H1 (cell line): Measurements from ENCODE around the gene CAMK2D. TPM values are rescaled to one million over a fixed set of nuclear protein-coding genes. Genes with fewer than 3 reads are reported as not detected.
A peak's percentile ranks its signal among the peaks of the same experiment; 100 is the strongest.

ENCODE experiments used
- CTCF ChIA-PET: fragments of 300-600 bp; sonication (Branson Sonifier 250); formaldehyde crosslinking; loops from one replicate; lab custom pipeline; 2021; ENCODE audit not compliant: partially characterized antibody; lab: Charles Lee
- POLR2A ChIA-PET: fragments of 300-600 bp; sonication (Branson Sonifier 250); formaldehyde crosslinking; loops from one replicate; lab custom pipeline; 2021; ENCODE audit warnings: inconsistent platforms; ENCODE audit not compliant: partially characterized antibody; lab: Charles Lee
- DNase-seq, 2 experiments: peaks; one replicate each; pipeline versions ENCODE4 v3.0.0 to v3.0.0-alpha.2; 2010 to 2022; ENCODE audit warnings: low spot score in 2 of 2, low read depth in 1 of 2, mixed read lengths in 1 of 2
- FAIRE-seq: peaks from 2 replicates; lab custom pipeline; 2011; peaks lifted over from hg19 to GRCh38; lab: Jason Lieb, UNC
- H2AFZ ChIP-seq: 2 replicates; pipeline ENCODE4 v1.8.1; 2012; ENCODE audit warnings: low read length, inconsistent platforms
- H2AK5ac ChIP-seq: 2 replicates; pipeline ENCODE4 v1.6.1; 2013; ENCODE audit warnings: low read depth, low read length
- H2BK120ac ChIP-seq: replicated peaks from 2 replicates; pipeline ENCODE3; 2013; ENCODE audit warnings: low read depth, low read length, inconsistent platforms
- H2BK12ac ChIP-seq: 2 replicates; pipeline ENCODE4 v1.6.1; 2013; ENCODE audit warnings: low read depth, low read length
- H2BK15ac ChIP-seq: 2 replicates; pipeline ENCODE4 v1.6.1; 2013; ENCODE audit warnings: low read length
- H2BK20ac ChIP-seq: 2 replicates; pipeline ENCODE4 v1.6.1; 2013; ENCODE audit warnings: low read length
- H2BK5ac ChIP-seq: 2 replicates; pipeline ENCODE4 v1.6.1; 2013; ENCODE audit warnings: low read depth, low read length
- H3K14ac ChIP-seq: 2 replicates; pipeline ENCODE4 v1.6.1; 2013; ENCODE audit warnings: inconsistent platforms; ENCODE audit not compliant: insufficient read length
- H3K18ac ChIP-seq: 2 replicates; pipeline ENCODE4 v1.6.1; 2013; ENCODE audit warnings: low read length; ENCODE audit errors: extremely low read depth
- H3K23ac ChIP-seq: 2 replicates; pipeline ENCODE4 v1.6.1; 2013; ENCODE audit warnings: inconsistent platforms; ENCODE audit not compliant: insufficient read length
- H3K23me2 ChIP-seq: 2 replicates; pipeline ENCODE4 v1.6.1; 2013; ENCODE audit warnings: low read depth, low read length
- H3K27ac ChIP-seq: 2 replicates; pipeline ENCODE4 v1.6.1; 2011; ENCODE audit warnings: low read depth, low read length, inconsistent platforms
- H3K27me3 ChIP-seq, 4 experiments: replicated peaks in 1 of 4; 1 replicate in 1 of 4; 2 replicates in 3 of 4; pipeline versions ENCODE4 v1.6.1 to v1.8.1; 2011 to 2013; ENCODE audit warnings: low read length in 3 of 4, mild to moderate bottlenecking in 3 of 4, inconsistent platforms in 2 of 4, mixed read lengths in 2 of 4, moderate library complexity in 1 of 4; ENCODE audit not compliant: control insufficient read depth in 3 of 4, insufficient read depth in 3 of 4; ENCODE audit errors: extremely low read depth in 1 of 4
- H3K36me3 ChIP-seq, 4 experiments: 2 replicates each; pipeline versions ENCODE4 v1.6.1 to v1.8.1; 2011 to 2013; ENCODE audit warnings: mild to moderate bottlenecking in 4 of 4, low read length in 3 of 4, moderate library complexity in 2 of 4, control low read depth in 1 of 4, inconsistent platforms in 1 of 4; ENCODE audit not compliant: insufficient read depth in 4 of 4, control insufficient read depth in 2 of 4
- H3K4ac ChIP-seq: replicated peaks from 2 replicates; pipeline ENCODE3; 2013; ENCODE audit warnings: low read length, low read depth, mixed read lengths, inconsistent platforms; ENCODE audit not compliant: insufficient read length
- H3K4me1 ChIP-seq, 4 experiments: replicated peaks in 1 of 4; 1 replicate in 1 of 4; 2 replicates in 3 of 4; pipeline versions ENCODE4 v1.6.1 to v1.8.1; 2011 to 2013; ENCODE audit warnings: low read length in 3 of 4, inconsistent platforms in 2 of 4, mixed read lengths in 1 of 4; ENCODE audit not compliant: insufficient read depth in 4 of 4, control insufficient read depth in 3 of 4
- H3K4me2 ChIP-seq, 2 experiments: 2 replicates each; pipeline versions ENCODE4 v1.6.1 to v1.8.1; 2011 to 2013; ENCODE audit warnings: low read depth in 2 of 2, low read length in 2 of 2, control low read depth in 1 of 2, inconsistent platforms in 1 of 2, mild to moderate bottlenecking in 1 of 2; ENCODE audit not compliant: insufficient read depth in 1 of 2
- H3K4me3 ChIP-seq, 4 experiments: fragments of 200-600, 300-600 bp in 1 of 4; sonication (generic), shearing (Covaris generic), sonication (Bioruptor Twin) in 1 of 4; 2 replicates each; pipeline versions ENCODE4 v1.5.1 to v1.8.1; 2011 to 2016; ENCODE audit warnings: low read length in 4 of 4, low read depth in 3 of 4, control low read depth in 2 of 4, inconsistent platforms in 2 of 4, mild to moderate bottlenecking in 2 of 4, mixed read lengths in 1 of 4, moderate library complexity in 1 of 4; ENCODE audit not compliant: insufficient read depth in 2 of 4; ENCODE audit errors: extremely low read depth in 1 of 4
- H3K56ac ChIP-seq: replicated peaks from 2 replicates; pipeline ENCODE3; 2013; ENCODE audit warnings: low read depth, mild to moderate bottlenecking, mixed read lengths, low read length, inconsistent platforms; ENCODE audit not compliant: insufficient read length
- H3K79me1 ChIP-seq: 2 replicates; pipeline ENCODE4 v1.6.1; 2013; ENCODE audit warnings: low read depth, low read length, control low read depth
- H3K79me2 ChIP-seq, 2 experiments: 2 replicates each; pipeline versions ENCODE4 v1.6.1 to v1.8.1; 2012 to 2013; ENCODE audit warnings: low read length in 2 of 2, mild to moderate bottlenecking in 2 of 2, inconsistent platforms in 1 of 2; ENCODE audit not compliant: insufficient read depth in 2 of 2, control insufficient read depth in 1 of 2
- H3K9ac ChIP-seq, 4 experiments: replicated peaks in 1 of 4; 1 replicate in 1 of 4; 2 replicates in 3 of 4; pipeline versions ENCODE4 v1.6.1 to v1.8.1; 2011 to 2013; ENCODE audit warnings: low read depth in 3 of 4, low read length in 3 of 4, control low read depth in 2 of 4, mild to moderate bottlenecking in 2 of 4, moderate library complexity in 2 of 4, inconsistent platforms in 1 of 4; ENCODE audit errors: extremely low read depth in 1 of 4
- H3K9me3 ChIP-seq, 2 experiments: 2 replicates each; pipeline versions ENCODE4 v1.6.1 to v1.8.1; 2012 to 2013; ENCODE audit warnings: mild to moderate bottlenecking in 2 of 2, moderate library complexity in 2 of 2, control low read depth in 1 of 2, inconsistent platforms in 1 of 2, low read depth in 1 of 2, low read length in 1 of 2, mixed read lengths in 1 of 2; ENCODE audit not compliant: insufficient read depth in 2 of 2
- H4K20me1 ChIP-seq, 2 experiments: replicated peaks in 1 of 2; 2 replicates each; pipeline versions ENCODE3 to v1.8.1; 2011 to 2013; ENCODE audit warnings: inconsistent platforms in 2 of 2, low read length in 2 of 2, mild to moderate bottlenecking in 1 of 2; ENCODE audit not compliant: insufficient read depth in 2 of 2, control insufficient read depth in 1 of 2
- H4K5ac ChIP-seq: 2 replicates; pipeline ENCODE4 v1.6.1; 2013; ENCODE audit warnings: low read length, low read depth, mixed read lengths, inconsistent platforms; ENCODE audit not compliant: insufficient read length
- H4K8ac ChIP-seq: 2 replicates; pipeline ENCODE4 v1.8.0; 2013; ENCODE audit warnings: mild to moderate bottlenecking, moderate library complexity, low read length, inconsistent platforms; ENCODE audit not compliant: insufficient read depth; ENCODE audit errors: extremely low read depth
- H4K91ac ChIP-seq: replicated peaks from 2 replicates; pipeline ENCODE3; 2013; ENCODE audit warnings: low read length, mixed read lengths, inconsistent platforms; ENCODE audit not compliant: insufficient read length
- ATF3 ChIP-seq: IDR thresholded peaks from 2 replicates; pipeline ENCODE4 v1.6.1; 2011; ENCODE audit warnings: low read depth, mild to moderate bottlenecking, low read length; ENCODE audit not compliant: insufficient read depth
- CTBP2 ChIP-seq: IDR thresholded peaks from 2 replicates; pipeline ENCODE4 v1.7.0; 2011; ENCODE audit warnings: borderline replicate concordance, mild to moderate bottlenecking, moderate library complexity, mixed read lengths, low read length; ENCODE audit not compliant: insufficient read depth, insufficient read length
- CTCF ChIP-seq, 3 experiments: IDR thresholded peaks; 1 replicate in 2 of 3; 2 replicates in 1 of 3; pipeline versions ENCODE4 v1.5.1 to v1.6.1; 2011; ENCODE audit warnings: low read length in 3 of 3, mild to moderate bottlenecking in 3 of 3, inconsistent platforms in 2 of 3, low read depth in 1 of 3, moderate library complexity in 1 of 3; ENCODE audit not compliant: insufficient read depth in 1 of 3; ENCODE audit errors: control extremely low read depth in 1 of 3
- EZH2 ChIP-seq: fragments of 200-600 bp; sonication (generic); IDR thresholded peaks from 2 replicates; pipeline ENCODE4 v1.7.1; 2012; ENCODE audit warnings: low read depth, mild to moderate bottlenecking, moderate library complexity, low read length, inconsistent platforms; ENCODE audit not compliant: severe bottlenecking
- RBBP5 ChIP-seq: IDR thresholded peaks from 2 replicates; pipeline ENCODE4 v1.7.1; 2012; ENCODE audit warnings: low read depth, mild to moderate bottlenecking, inconsistent platforms, low read length, moderate library complexity, borderline replicate concordance
- SAP30 ChIP-seq: fragments of 300-600 bp; sonication (generic); IDR thresholded peaks from 2 replicates; pipeline ENCODE4 v1.7.1; 2012; ENCODE audit warnings: low read length, moderate library complexity, mild to moderate bottlenecking, inconsistent platforms; ENCODE audit not compliant: insufficient read depth, insufficient replicate concordance
- SP1 ChIP-seq: IDR thresholded peaks from 2 replicates; pipeline ENCODE4 v1.6.1; 2011; ENCODE audit warnings: low read depth, low read length
- SP4 ChIP-seq: IDR thresholded peaks from 2 replicates; pipeline ENCODE4 v1.6.1; 2012; ENCODE audit warnings: low read length, inconsistent platforms
- SRF ChIP-seq: IDR thresholded peaks from 2 replicates; pipeline ENCODE4 v1.6.1; 2011; ENCODE audit warnings: mild to moderate bottlenecking, low read depth, low read length, moderate library complexity
- TCF12 ChIP-seq: IDR thresholded peaks from 2 replicates; pipeline ENCODE4 v1.6.1; 2011; ENCODE audit warnings: low read depth, mild to moderate bottlenecking, low read length
- WGBS, 2 experiments: shearing (Covaris generic) in 1 of 2; methylation state at CpG; one replicate each; pipeline versions ENCODE4 v1.1.6 to v1.1.7; 2013 to 2015; ENCODE audit warnings: low lambda C conversion rate in 2 of 2, mixed read lengths in 2 of 2, inconsistent platforms in 1 of 2, low coverage in 1 of 2, missing lambda C conversion rate in 1 of 2; ENCODE audit not compliant: insufficient replicate concordance in 2 of 2, insufficient coverage in 1 of 2, insufficient read length in 1 of 2; ENCODE audit errors: extremely low coverage in 1 of 2, missing lambda C conversion rate in 1 of 2; 5-methylcytosine and 5-hydroxymethylcytosine counted together
- polyA plus RNA-seq, 7 experiments: library from polyadenylated mRNA; depleted of rRNA in 3 of 7; stranded (reverse) in 5 of 7; unstranded in 2 of 7; fragments of >200 nt in 5 of 7; fragments of 200-250 nt in 2 of 7; gene quantifications; 1 replicate in 5 of 7; 2 replicates in 1 of 7; 4 replicates in 1 of 7; pipeline versions ENCODE4 v1.2.1 to v1.2.3, GENCODE V29; 2011 to 2013; ENCODE audit warnings: missing spikeins in 2 of 7, mixed read lengths in 2 of 7
- total RNA-seq: library from RNA; stranded (reverse); fragmentation: NEBNext Ultra II Directional; extraction: Animal tissue kit (Norgen Biotek cat#: 25700); gene quantifications from 2 replicates; pipeline ENCODE4 v1.2.1, GENCODE V29; 2021

The CAMK2D gene
- total and polyA plus RNA-seq, 2 of the 8 experiments (the other 6 are each of a cell fraction or from before 2014, with no cell fraction given): 3.2 to 7.0 TPM

GRCh38 chr4:113452152-113452551, 309.4 kb downstream of the CAMK2D start:
- 0 out of 2 replicates have a peak overlapping the region, but pooled peaks have one; percentile 55 for H2AK5ac ChIP-seq
- ChIA-PET CTCF (interaction anchor here (0.6 kb wide), 1 partner anchor 872 kb away, joined by 3 read pairs; no protein-coding TSS in a partner anchor), POLR2A (no interaction called here)
- no peaks in the 10 kb centered on the region for H3K79me2 ChIP-seq
- FAIRE-seq (no peak), DNase-seq (no peak)
- peak overlapping the region; percentile 85 for H4K5ac ChIP-seq
- no peaks in the 10 kb centered on the region for H3K27me3 ChIP-seq
- H2BK15ac ChIP-seq: no peak overlapping the region
- H3K23me2 ChIP-seq: no peaks in the 10 kb centered on the region
- no peak overlapping the region for H3K4ac ChIP-seq
- no peaks in the 10 kb centered on the region for H4K20me1 ChIP-seq
- H2BK12ac ChIP-seq: no peak overlapping the region; the same call in 1 of the 2 replicates
- H4K91ac ChIP-seq: no peak overlapping the region
- no peaks in the 10 kb centered on the region for H3K9me3 ChIP-seq
- H2BK120ac ChIP-seq: peak overlapping the region; percentile 45
- H2BK5ac ChIP-seq: no peak overlapping the region
- peak overlapping the region in 1 of 2 experiments; percentile 14; a peak in 2 of 4 replicates for H3K4me2 ChIP-seq
- H3K4me1 ChIP-seq: peaks cover 0 to 23% (median 7%) of the 10 kb centered on the region in 4 experiments; a peak in 4 of 7 replicates
- no peaks in the 10 kb centered on the region for H3K36me3 ChIP-seq
- no peak overlapping the region for H4K8ac ChIP-seq
- no peak overlapping the region for H3K14ac ChIP-seq
- no peak overlapping the region for H3K27ac ChIP-seq
- no peaks in the 10 kb centered on the region for H3K79me1 ChIP-seq
- no peak overlapping the region for H3K23ac ChIP-seq
- no peak overlapping the region for H2BK20ac ChIP-seq
- no peak overlapping the region for H2AFZ ChIP-seq
- 0 out of 8 replicates have a peak overlapping the region, but pooled peaks of 1 of the 4 experiments have one; percentile 44 for H3K4me3 ChIP-seq
- H3K9ac ChIP-seq: no peak overlapping the region
- no peak overlapping the region for H3K18ac ChIP-seq
- H3K56ac ChIP-seq: no peak overlapping the region
- WGBS, 2 experiments: 76% methylated on average over 1 of the region's 1 CpG; no CpG with 5 or more reads in 1 of the 2 experiments
- TF ChIP-seq SP4 (no peak), SRF (no peak), CTBP2 (no peak), RBBP5 (no peak), ATF3 (no peak), TCF12 (no peak), EZH2 (no peak), CTCF (IDR thresholded peaks at IDR 0.05; ENCODE audit: control extremely low read depth in 1 of 3, insufficient read depth in 1 of 3, low read depth in 1 of 3, low read length in 3 of 3) (no peak), SAP30 (no peak), SP1 (no peak)
